IMR-90 (cell line): ENCODE results near the gene HDGF. TPM values are rescaled to one million over a fixed set of nuclear protein-coding genes. Genes with fewer than 3 reads are reported as not detected.

Source experiments
- ATAC-seq: fragments of 200-7000 bp; cut with Tn5 transposase; 2 replicates; pipeline ENCODE4 v1.9.1; 2020; ENCODE audit warnings: low read depth, mild to moderate bottlenecking, moderate library complexity
- BruUV-seq: library from RNA; stranded (reverse); fragments of 400-500 nt; replicated peaks from 2 replicates; lab custom pipeline; 2021; lab: Mats Ljungman, UMichigan
- CTCF ChIA-PET: fragments of 300-600 bp; formaldehyde crosslinking; extraction: SDS; loops from one replicate; lab custom pipeline; 2021; ENCODE audit warnings: antibody characterized with exemption; lab: Yijun Ruan, JAX
- POLR2A ChIA-PET: fragments of 300-600 bp; sonication (Branson Sonifier 250); formaldehyde crosslinking; loops from one replicate; lab custom pipeline; 2022; ENCODE audit warnings: antibody characterized with exemption; ENCODE audit not compliant: unreplicated experiment; lab: Charles Lee
- DNase-seq: peaks from one replicate; pipeline ENCODE4 v3.0.0; 2013
- H2AFZ ChIP-seq: replicated peaks from 2 replicates; pipeline ENCODE3; 2013; ENCODE audit warnings: low read length, mild to moderate bottlenecking; ENCODE audit not compliant: poor library complexity
- H2AK5ac ChIP-seq: 2 replicates; pipeline ENCODE4 v1.6.1; 2013; ENCODE audit warnings: low read depth, low read length, inconsistent platforms
- H2AK9ac ChIP-seq: replicated peaks from 2 replicates; pipeline ENCODE3; 2013; ENCODE audit warnings: mild to moderate bottlenecking, low read depth, low read length, moderate library complexity; ENCODE audit not compliant: poor library complexity
- H2BK120ac ChIP-seq: 2 replicates; pipeline ENCODE4 v1.6.1; 2013; ENCODE audit warnings: low read depth, low read length, inconsistent platforms
- H2BK15ac ChIP-seq: 3 replicates; pipeline ENCODE4 v1.6.1; 2013; ENCODE audit warnings: low read depth, low read length, inconsistent platforms
- H2BK20ac ChIP-seq: 2 replicates; pipeline ENCODE4 v1.6.1; 2013; ENCODE audit warnings: low read depth, mild to moderate bottlenecking, inconsistent platforms, low read length, moderate library complexity
- H2BK5ac ChIP-seq: 2 replicates; pipeline ENCODE4 v1.6.1; 2013; ENCODE audit warnings: mild to moderate bottlenecking, low read depth, low read length, inconsistent platforms; ENCODE audit not compliant: poor library complexity, severe bottlenecking
- H3K14ac ChIP-seq: replicated peaks from 2 replicates; pipeline ENCODE4 v1.6.1; 2013; ENCODE audit warnings: low read depth, low read length, inconsistent platforms
- H3K18ac ChIP-seq: 2 replicates; pipeline ENCODE4 v1.6.1; 2013; ENCODE audit warnings: low read depth, low read length, control low read depth
- H3K23ac ChIP-seq: 2 replicates; pipeline ENCODE4 v1.6.1; 2013; ENCODE audit warnings: low read depth, low read length, inconsistent platforms
- H3K27ac ChIP-seq: 2 replicates; pipeline ENCODE4 v1.5.1; 2013; ENCODE audit warnings: mild to moderate bottlenecking, control low read depth, low read length; ENCODE audit not compliant: insufficient read depth
- H3K27me3 ChIP-seq: 2 replicates; pipeline ENCODE4 v1.6.1; 2013; ENCODE audit warnings: low read length; ENCODE audit not compliant: control insufficient read depth, insufficient read depth
- H3K36me3 ChIP-seq: 2 replicates; pipeline ENCODE4 v1.6.1; 2013; ENCODE audit warnings: low read length, mixed read lengths; ENCODE audit not compliant: control insufficient read depth, insufficient read depth
- H3K4ac ChIP-seq: 2 replicates; pipeline ENCODE4 v1.6.1; 2013; ENCODE audit warnings: low read depth, low read length, inconsistent platforms
- H3K4me1 ChIP-seq: 2 replicates; pipeline ENCODE4 v1.6.1; 2013; ENCODE audit warnings: low read length, mixed read lengths; ENCODE audit not compliant: control insufficient read depth, insufficient read depth
- H3K4me2 ChIP-seq: 2 replicates; pipeline ENCODE4 v1.6.1; 2013; ENCODE audit warnings: low read depth, mild to moderate bottlenecking, control low read depth, low read length, moderate library complexity
- H3K4me3 ChIP-seq: 2 replicates; pipeline ENCODE4 v1.5.1; 2013; ENCODE audit warnings: low read depth, mild to moderate bottlenecking, control low read depth, low read length, moderate library complexity; ENCODE audit not compliant: insufficient read depth
- H3K56ac ChIP-seq: 2 replicates; pipeline ENCODE4 v1.6.1; 2013; ENCODE audit warnings: low read length, inconsistent platforms; ENCODE audit not compliant: insufficient read depth; ENCODE audit errors: extremely low read depth
- H3K79me1 ChIP-seq, 2 experiments: 2 replicates each; pipeline ENCODE4 v1.6.1; 2013; ENCODE audit warnings: low read length in 2 of 2, inconsistent platforms in 1 of 2, low read depth in 1 of 2
- H3K9ac ChIP-seq: 2 replicates; pipeline ENCODE4 v1.6.1; 2013; ENCODE audit warnings: low read depth, low read length, control low read depth
- H3K9me1 ChIP-seq: 2 replicates; pipeline ENCODE4 v1.6.1; 2013; ENCODE audit warnings: low read length, inconsistent platforms; ENCODE audit not compliant: insufficient read depth
- H3K9me3 ChIP-seq: 2 replicates; pipeline ENCODE4 v1.6.1; 2013; ENCODE audit warnings: low read length; ENCODE audit not compliant: control insufficient read depth, insufficient read depth
- H4K20me1 ChIP-seq: 2 replicates; pipeline ENCODE4 v1.6.1; 2013; ENCODE audit warnings: low read length, inconsistent platforms; ENCODE audit not compliant: insufficient read depth
- H4K5ac ChIP-seq: 2 replicates; pipeline ENCODE4 v1.6.1; 2013; ENCODE audit warnings: mild to moderate bottlenecking, low read depth, low read length, control low read depth
- H4K8ac ChIP-seq, 2 experiments: 2 replicates each; pipeline ENCODE4 v1.6.1; 2013; ENCODE audit warnings: low read depth in 2 of 2, low read length in 2 of 2, control low read depth in 1 of 2, inconsistent platforms in 1 of 2
- H4K91ac ChIP-seq: 2 replicates; pipeline ENCODE4 v1.6.1; 2013; ENCODE audit warnings: low read depth, low read length, inconsistent platforms; ENCODE audit not compliant: insufficient read depth
- BHLHE40 ChIP-seq: fragments of 150-350 bp; IDR thresholded peaks from 2 replicates; pipeline ENCODE4 v1.6.1; 2016; ENCODE audit warnings: mild to moderate bottlenecking, low read depth, low read length
- CTCF ChIP-seq: conservative IDR thresholded peaks from 2 replicates; pipeline ENCODE4 v1.5.1; 2012; ENCODE audit warnings: mild to moderate bottlenecking, low read depth, low read length, improper control_type of control experiment
- FOS ChIP-seq: fragments of 150-350 bp; IDR thresholded peaks from 2 replicates; pipeline ENCODE4 v1.6.1; 2016; ENCODE audit warnings: low read depth, low read length
- MAFK ChIP-seq: IDR thresholded peaks from 2 replicates; pipeline ENCODE4 v1.6.1; 2012; ENCODE audit warnings: low read depth, low read length, improper control_type of control experiment
- MAZ ChIP-seq: IDR thresholded peaks from 2 replicates; pipeline ENCODE4 v1.6.1; 2012; ENCODE audit warnings: low read depth, mild to moderate bottlenecking, low read length, improper control_type of control experiment, moderate library complexity, borderline replicate concordance
- NFE2L2 ChIP-seq: fragments of 150-350 bp; IDR thresholded peaks from 2 replicates; pipeline ENCODE4 v1.6.1; 2016; ENCODE audit warnings: low read depth, mild to moderate bottlenecking, low read length
- RAD21 ChIP-seq: IDR thresholded peaks from 2 replicates; pipeline ENCODE4 v1.6.1; 2012; ENCODE audit warnings: low read length, improper control_type of control experiment
- RCOR1 ChIP-seq: IDR thresholded peaks from 2 replicates; pipeline ENCODE4 v1.6.1; 2012; ENCODE audit warnings: mild to moderate bottlenecking, low read length, improper control_type of control experiment; ENCODE audit not compliant: insufficient replicate concordance
- RFX5 ChIP-seq: IDR thresholded peaks from 2 replicates; pipeline ENCODE4 v1.8.0; 2012; ENCODE audit warnings: low read depth, mild to moderate bottlenecking, low read length, moderate library complexity
- SMC3 ChIP-seq: fragments of 150-350 bp; IDR thresholded peaks from 2 replicates; pipeline ENCODE4 v1.6.1; 2016; ENCODE audit warnings: low read depth, mild to moderate bottlenecking, antibody characterized with exemption, low read length, moderate library complexity
- USF2 ChIP-seq: fragments of 150-350 bp; IDR thresholded peaks from 2 replicates; pipeline ENCODE4 v1.6.1; 2017; ENCODE audit warnings: mild to moderate bottlenecking, antibody characterized with exemption, low read length, low read depth
- WGBS, 2 experiments: methylation state at CpG; one replicate each; pipeline versions ENCODE4 v1.1.5 to v1.1.7; 2013; ENCODE audit warnings: missing lambda C conversion rate in 2 of 2; ENCODE audit not compliant: insufficient read length in 1 of 2; ENCODE audit errors: extremely low coverage in 2 of 2; 5-methylcytosine and 5-hydroxymethylcytosine counted together
- dilution Hi-C: fragments of 300-500 bp; cut with HindIII; formaldehyde crosslinking; loops from one replicate; pipeline ENCODE4 v1.14.3; 2018; ENCODE audit warnings: low sequenced_read_pairs; ENCODE audit not compliant: unreplicated experiment
- in situ Hi-C: fragments of 300-500 bp; cut with MboI; formaldehyde crosslinking; loops from 3 replicates; pipeline ENCODE4 v1.14.3; 2019; ENCODE audit warnings: low sequenced_read_pairs, inconsistent platforms, mixed read lengths
- intact Hi-C: fragments of 100-400 bp; cut with micrococcal nuclease; formaldehyde crosslinking; loops from 2 replicates; pipeline ENCODE4 v1.10.0; 2022
- polyA plus RNA-seq, 3 experiments: library from polyadenylated mRNA; depleted of rRNA; stranded (reverse); fragments of >200 nt; gene quantifications; 2 replicates each; pipeline ENCODE4 v1.2.3, GENCODE V29; 2012; ENCODE audit warnings: low replicate concordance in 1 of 3
- total RNA-seq: library from RNA; depleted of rRNA; stranded (reverse); fragments of >200 nt; gene quantifications from 2 replicates; pipeline ENCODE4 v1.2.3, GENCODE V29; 2012

Gene HDGF
- total and polyA plus RNA-seq, 2 of the 4 experiments (the other 2 are of a cell fraction), result 94.6 to 123 TPM

GRCh38 chr1:156708218-156708661 lies 43.2 kb downstream of the HDGF start:
- no peak overlapping the region for H4K91ac ChIP-seq

More at GRCh38 chr1:156708218-156708661, 43.2 kb downstream of the HDGF start:
- Histone ChIP-seq H4K5ac (no peak overlapping the region), H3K27ac (no peak overlapping the region), H3K9me3 (no peaks in the 10 kb centered on the region), H2AK9ac (peak overlapping the region; percentile 87), H4K8ac (no peak overlapping the region), H2BK20ac (no peak overlapping the region), H3K36me3 (no peaks in the 10 kb centered on the region), H2BK5ac (no peak overlapping the region), H2BK120ac (no peak overlapping the region), H2AK5ac (no peak overlapping the region; the same call in 1 of the 2 replicates), H3K4me2 (no peak overlapping the region), H3K4ac (peak overlapping the region; percentile 74), H2BK15ac (no peak overlapping the region), H4K20me1 (no peaks in the 10 kb centered on the region), H3K14ac (no peak overlapping the region), H3K9ac (no peak overlapping the region), H3K56ac (no peak overlapping the region), H3K18ac (no peak overlapping the region), H3K4me3 (no peak overlapping the region), H2AFZ (peak overlapping the region; percentile 49), H3K4me1 (peaks cover 52% of the 10 kb centered on the region), H3K79me1 (no peaks in the 10 kb centered on the region), H3K27me3 (peaks cover 5% of the 10 kb centered on the region), H3K9me1 (peaks cover 3% of the 10 kb centered on the region; the same call in 1 of the 2 replicates), H3K23ac (no peak overlapping the region)
- intact Hi-C loops, result loop anchor here (2.0 kb wide), 1 partner anchor 17 kb away; no protein-coding TSS in a partner anchor
- 20% methylated on average over 2 of the region's 4 CpGs; no CpG with 5 or more reads in 1 of the 2 experiments for WGBS, 2 experiments
- no TSS peak for BruUV-seq
- no peak for DNase-seq
- no peak for ATAC-seq
- ChIA-PET POLR2A (no interaction called here), CTCF (interaction anchor here (6.9 kb wide), 1 partner anchor 18 kb away, joined by 54 read pairs; no protein-coding TSS in a partner anchor)
- dilution Hi-C loops, result no loop called here
- TF ChIP-seq FOS, result no peak
- TF ChIP-seq NFE2L2, result no peak
- TF ChIP-seq MAFK, result no peak
- TF ChIP-seq RFX5, result no peak
- no peak for TF ChIP-seq MAZ
- TF ChIP-seq CTCF, result no peak
- TF ChIP-seq RCOR1, result no peak
- no peak for TF ChIP-seq SMC3
- TF ChIP-seq RAD21, result no peak
- no peak for TF ChIP-seq USF2
- no peak for TF ChIP-seq BHLHE40
- in situ Hi-C loops, result no loop called here
